Caco-2 (cell line): ENCODE data around the gene IL37. TPM values are rescaled to one million over a fixed set of nuclear protein-coding genes. Genes with fewer than 3 reads are reported as not detected.

ENCODE experiments used
- BruUV-seq: library from RNA; stranded (reverse); fragments of 400-500 nt; replicated peaks from 2 replicates; lab custom pipeline; 2021; lab: Mats Ljungman, UMichigan
- CTCF ChIA-PET: fragments of 300-600 bp; sonication (Branson Sonifier 250); formaldehyde crosslinking; loops from one replicate; lab custom pipeline; 2022; ENCODE audit warnings: antibody characterized with exemption; lab: Charles Lee
- POLR2A ChIA-PET: fragments of 300-600 bp; sonication (Branson Sonifier 250); formaldehyde crosslinking; loops from one replicate; lab custom pipeline; 2022; ENCODE audit warnings: antibody characterized with exemption; lab: Charles Lee
- DNase-seq, 2 experiments: peaks; one replicate each; pipeline versions ENCODE4 v3.0.0 to v3.0.0-alpha.2; 2020 to 2022
- H3K27me3 ChIP-seq: replicated peaks from 2 replicates; pipeline ENCODE4 v1.6.0; 2011; ENCODE audit warnings: low read length; ENCODE audit not compliant: control insufficient read depth, insufficient read depth
- H3K36me3 ChIP-seq: 2 replicates; pipeline ENCODE4 v1.5.1; 2011; ENCODE audit warnings: low read length; ENCODE audit not compliant: control insufficient read depth, insufficient read depth
- H3K4me1 ChIP-seq: fragments of 250-450 bp; sonication (Bioruptor Pico); 2 replicates; pipeline ENCODE4 v1.5.1; 2020; ENCODE audit warnings: mild to moderate bottlenecking
- H3K4me3 ChIP-seq: 2 replicates; pipeline ENCODE4 v1.5.1; 2011; ENCODE audit warnings: low read depth, mild to moderate bottlenecking, control low read depth, low read length
- H3K9me3 ChIP-seq: fragments of 250-450 bp; sonication (Bioruptor Pico); 2 replicates; pipeline ENCODE4 v1.5.1; 2020; ENCODE audit warnings: mild to moderate bottlenecking, moderate library complexity
- H3K27ac Mint-ChIP-seq: one replicate; pipeline ENCODE4 v1.8.0; 2022; ENCODE audit warnings: mixed read lengths; ENCODE audit not compliant: unreplicated experiment
- H3K27me3 Mint-ChIP-seq: one replicate; pipeline ENCODE4 v1.8.0; 2022; ENCODE audit warnings: mixed read lengths; ENCODE audit not compliant: insufficient read depth, unreplicated experiment
- H3K36me3 Mint-ChIP-seq: one replicate; pipeline ENCODE4 v1.8.0; 2022; ENCODE audit warnings: mild to moderate bottlenecking, mixed read lengths; ENCODE audit not compliant: insufficient read depth, unreplicated experiment
- H3K4me1 Mint-ChIP-seq: one replicate; pipeline ENCODE4 v1.8.0; 2022; ENCODE audit warnings: low read depth, mixed read lengths; ENCODE audit not compliant: unreplicated experiment
- H3K4me3 Mint-ChIP-seq: one replicate; pipeline ENCODE4 v1.8.0; 2022; ENCODE audit warnings: mild to moderate bottlenecking, moderate library complexity, mixed read lengths; ENCODE audit not compliant: unreplicated experiment
- H3K9me3 Mint-ChIP-seq: one replicate; pipeline ENCODE4 v1.8.0; 2022; ENCODE audit warnings: mixed read lengths; ENCODE audit not compliant: unreplicated experiment
- intact Hi-C: fragments of 100-400 bp; cut with micrococcal nuclease; formaldehyde crosslinking; loops from one replicate; pipeline ENCODE4 v1.10.0; 2022; ENCODE audit not compliant: unreplicated experiment
- total RNA-seq: library from RNA; stranded (reverse); gene quantifications from 2 replicates; pipeline ENCODE4 v1.2.3, GENCODE V29; 2022
- TF ChIP-seq, protein P1 (sequence below), 2 experiments: fragments of 200-600 bp in 1 of 2; IDR thresholded peaks; 1 replicate in 1 of 2; 2 replicates in 1 of 2; pipeline versions ENCODE4 v1.5.1 to v1.8.0; 2011 to 2022; ENCODE audit warnings: antibody characterized with exemption in 1 of 2, control low read depth in 1 of 2, inconsistent platforms in 1 of 2, low read depth in 1 of 2, low read length in 1 of 2, mild to moderate bottlenecking in 1 of 2, moderate library complexity in 1 of 2; ENCODE audit not compliant: insufficient read depth in 1 of 2, severe bottlenecking in 1 of 2, unreplicated experiment in 1 of 2

IL37 gene
- total RNA-seq, 1 experiment from 2014 or later: not detected

DNA sequence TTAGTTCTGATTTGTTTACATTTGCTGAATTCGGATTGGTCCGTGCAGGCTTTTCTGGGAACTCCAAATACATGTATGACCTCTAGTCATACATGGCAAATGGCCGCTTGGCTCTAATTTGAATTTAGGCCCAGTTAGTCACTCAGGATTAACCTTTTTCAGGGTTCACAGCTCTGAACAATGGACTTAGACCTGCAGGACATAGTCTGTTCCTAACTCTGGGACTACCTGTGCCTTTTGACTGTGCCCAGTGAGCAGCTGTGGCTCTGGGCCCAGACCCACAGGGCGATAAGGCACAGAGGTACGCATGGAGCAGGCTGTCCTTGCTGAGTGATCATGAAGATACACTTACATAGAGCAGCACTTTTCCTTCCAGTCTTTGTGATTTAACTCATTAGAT, 28.5 kb downstream of the IL37 start:
- TF ChIP-seq, protein P1, sequence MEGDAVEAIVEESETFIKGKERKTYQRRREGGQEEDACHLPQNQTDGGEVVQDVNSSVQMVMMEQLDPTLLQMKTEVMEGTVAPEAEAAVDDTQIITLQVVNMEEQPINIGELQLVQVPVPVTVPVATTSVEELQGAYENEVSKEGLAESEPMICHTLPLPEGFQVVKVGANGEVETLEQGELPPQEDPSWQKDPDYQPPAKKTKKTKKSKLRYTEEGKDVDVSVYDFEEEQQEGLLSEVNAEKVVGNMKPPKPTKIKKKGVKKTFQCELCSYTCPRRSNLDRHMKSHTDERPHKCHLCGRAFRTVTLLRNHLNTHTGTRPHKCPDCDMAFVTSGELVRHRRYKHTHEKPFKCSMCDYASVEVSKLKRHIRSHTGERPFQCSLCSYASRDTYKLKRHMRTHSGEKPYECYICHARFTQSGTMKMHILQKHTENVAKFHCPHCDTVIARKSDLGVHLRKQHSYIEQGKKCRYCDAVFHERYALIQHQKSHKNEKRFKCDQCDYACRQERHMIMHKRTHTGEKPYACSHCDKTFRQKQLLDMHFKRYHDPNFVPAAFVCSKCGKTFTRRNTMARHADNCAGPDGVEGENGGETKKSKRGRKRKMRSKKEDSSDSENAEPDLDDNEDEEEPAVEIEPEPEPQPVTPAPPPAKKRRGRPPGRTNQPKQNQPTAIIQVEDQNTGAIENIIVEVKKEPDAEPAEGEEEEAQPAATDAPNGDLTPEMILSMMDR (IDR thresholded peaks at IDR 0.05; ENCODE audit: insufficient read depth in 1 of 2, low read depth in 1 of 2, low read length in 1 of 2, severe bottlenecking in 1 of 2, unreplicated experiment in 1 of 2): no peak
- Mint-ChIP-seq H3K27me3 (no peaks in the 10 kb centered on the region), H3K4me3 (no peak overlapping the region)

DNA sequence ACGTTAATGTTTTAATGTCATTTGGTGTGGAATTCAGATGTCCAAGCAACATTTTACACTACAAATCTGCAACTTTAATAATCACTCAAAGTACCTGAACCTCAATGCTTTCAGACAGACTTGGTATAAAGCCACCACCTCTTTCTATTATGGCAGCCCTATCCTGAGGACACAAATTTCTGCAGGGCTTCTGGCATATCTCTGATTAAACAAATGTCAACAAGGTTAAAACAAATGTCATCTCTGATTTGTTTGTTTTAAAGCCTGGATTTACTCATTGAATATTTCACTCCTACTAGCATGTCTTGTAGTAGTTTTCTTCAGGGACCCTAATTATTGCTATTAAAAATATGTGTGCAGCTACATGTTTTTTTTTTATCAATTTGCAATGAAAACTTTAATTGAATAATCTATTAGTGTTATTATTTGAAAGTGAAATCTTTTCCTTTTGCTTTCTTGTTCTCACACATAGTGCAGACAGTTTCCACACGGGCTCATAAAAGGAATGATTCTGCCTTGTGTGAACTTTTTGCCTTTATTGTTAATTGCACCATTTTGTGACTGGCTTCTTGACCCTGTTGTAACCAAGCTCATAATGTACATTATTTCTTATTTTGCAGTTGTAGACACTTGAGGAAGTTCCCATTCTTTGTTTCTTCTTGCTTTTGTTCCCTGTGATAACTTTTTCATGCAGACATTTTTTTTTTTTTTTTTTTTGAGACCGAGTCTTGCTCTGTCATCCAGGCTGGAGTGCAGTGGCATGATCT, 30.1 kb downstream of the IL37 start:
- Histone ChIP-seq H3K4me1 (peaks cover 9% of the 10 kb centered on the region; the same call in 1 of the 2 replicates), H3K36me3 (no peaks in the 10 kb centered on the region), H3K4me3 (no peak overlapping the region), H3K9me3 (peaks cover 4% of the 10 kb centered on the region; the same call in 1 of the 2 replicates), H3K27me3 (no peaks in the 10 kb centered on the region)
- Mint-ChIP-seq H3K36me3 (peaks cover 4% of the 10 kb centered on the region), H3K4me1 (peaks cover 5% of the 10 kb centered on the region), H3K9me3 (no peaks in the 10 kb centered on the region), H3K27me3 (no peaks in the 10 kb centered on the region), H3K4me3 (no peak overlapping the region), H3K27ac (no peak overlapping the region)
- BruUV-seq: no TSS peak
- no peak for DNase-seq
- intact Hi-C loops: loop anchor here (1.0 to 5.0 kb wide), 2 partner anchors 39 to 192 kb away; no protein-coding TSS in a partner anchor
- POLR2A ChIA-PET: no interaction called here
- TF ChIP-seq, protein P1 (IDR thresholded peaks at IDR 0.05; ENCODE audit: insufficient read depth in 1 of 2, low read depth in 1 of 2, low read length in 1 of 2, severe bottlenecking in 1 of 2, unreplicated experiment in 1 of 2): no peak
- CTCF ChIA-PET: interaction anchor here (0.5 to 3.2 kb wide), 23 partner anchors 9 to 392 kb away, joined by 3 to 41 read pairs (median 5); partner anchors contain the start of genes CKAP2L and IL1B

More for the DNA sequence above, 28.5 kb downstream of the IL37 start:
- ChIA-PET CTCF (no interaction called here), POLR2A (no interaction called here)
- Histone ChIP-seq H3K27me3 (no peaks in the 10 kb centered on the region), H3K4me3 (no peak overlapping the region), H3K4me1 (peaks cover 9% of the 10 kb centered on the region; the same call in 1 of the 2 replicates), H3K36me3 (no peaks in the 10 kb centered on the region), H3K9me3 (no peaks in the 10 kb centered on the region)
- peaks cover 4% of the 10 kb centered on the region for H3K36me3 Mint-ChIP-seq
- no peak overlapping the region for H3K27ac Mint-ChIP-seq
- DNase-seq: no peak
- BruUV-seq: no TSS peak
- peaks cover 5% of the 10 kb centered on the region for H3K4me1 Mint-ChIP-seq
- H3K9me3 Mint-ChIP-seq: no peaks in the 10 kb centered on the region
- intact Hi-C loops: no loop called here

DNA sequence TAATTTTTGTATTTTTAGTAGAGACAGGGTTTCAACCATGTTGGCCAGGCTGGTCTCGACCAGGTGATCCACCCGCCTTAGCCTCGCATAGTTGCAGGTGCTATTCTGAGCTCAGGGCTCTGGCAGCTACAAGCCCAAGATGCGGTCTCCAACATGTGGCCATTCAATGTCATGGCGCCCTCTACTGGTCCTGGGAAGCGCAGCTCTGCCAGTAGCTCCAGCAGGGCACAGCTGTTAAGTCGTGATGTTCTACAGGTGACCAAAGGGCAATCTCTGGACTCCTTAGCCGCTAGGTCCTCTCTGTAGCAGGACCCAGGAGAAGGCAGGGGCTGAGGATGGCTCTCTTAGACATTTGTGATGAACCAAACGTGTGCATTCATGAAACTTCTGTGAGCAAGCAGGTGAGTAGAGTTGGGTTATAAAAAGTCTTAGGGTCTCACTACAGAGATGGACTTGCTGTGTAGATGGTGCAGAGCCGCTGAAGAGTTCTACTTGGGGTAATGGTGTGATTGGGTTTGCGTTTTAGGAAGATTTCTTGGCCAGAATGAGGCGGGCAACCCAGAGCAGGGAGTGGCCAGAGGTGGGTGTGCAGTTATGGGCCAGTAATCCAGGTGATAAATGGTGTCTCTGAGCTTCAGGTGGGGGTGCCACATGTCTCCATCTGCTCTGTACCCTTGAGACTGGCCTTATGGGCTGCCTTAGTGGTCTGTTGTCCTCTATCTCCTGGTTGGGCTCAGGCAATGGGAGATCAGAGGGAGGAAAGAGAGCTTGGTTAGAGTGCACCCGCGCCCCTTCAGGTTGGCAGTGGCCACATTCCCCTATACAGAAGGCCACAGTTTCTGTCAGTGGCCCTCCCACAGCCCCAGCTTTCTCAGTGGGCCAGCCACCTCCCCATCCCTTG, 31.0 kb downstream of the IL37 start:
- no peak overlapping the region for H3K4me3 Mint-ChIP-seq
- H3K9me3 Mint-ChIP-seq: no peaks in the 10 kb centered on the region
- Histone ChIP-seq H3K36me3 (no peaks in the 10 kb centered on the region), H3K4me1 (peaks cover 9% of the 10 kb centered on the region; the same call in 1 of the 2 replicates), H3K9me3 (peaks cover 13% of the 10 kb centered on the region), H3K27me3 (no peaks in the 10 kb centered on the region), H3K4me3 (no peak overlapping the region)
- ChIA-PET CTCF (interaction anchor here (0.5 to 3.2 kb wide), 24 partner anchors 10 to 393 kb away, joined by 3 to 41 read pairs (median 5); partner anchors contain the start of genes CKAP2L and IL1B), POLR2A (no interaction called here)
- intact Hi-C loops: loop anchor here (1.0 to 5.0 kb wide), 2 partner anchors 40 to 193 kb away; no protein-coding TSS in a partner anchor
- peaks cover 5% of the 10 kb centered on the region for H3K4me1 Mint-ChIP-seq
- no peak overlapping the region for H3K27ac Mint-ChIP-seq
- H3K36me3 Mint-ChIP-seq: peaks cover 4% of the 10 kb centered on the region
- no TSS peak for BruUV-seq
- peak; percentile 79 to 84 for DNase-seq
- H3K27me3 Mint-ChIP-seq: no peaks in the 10 kb centered on the region
- TF ChIP-seq, protein P1 (IDR thresholded peaks at IDR 0.05; ENCODE audit: insufficient read depth in 1 of 2, low read depth in 1 of 2, low read length in 1 of 2, severe bottlenecking in 1 of 2, unreplicated experiment in 1 of 2): peak; percentile 80 to 84
